ENCODE results near the gene GH2.
"Not testable (repeated sequence)": the region's sequence is repeated elsewhere in the genome, so short reads cannot be mapped to it uniquely, and the experiment has no call there.

The GH2 gene

GRCh38 chr17:63881935-63882601 is at the start of gene GH2:
Gene GH2, minus strand, starts transcription at chr17:63881944. Its CDS starts 143 bp downstream, at chr17:63881801.
- peak; percentile 32 for DNase-seq

GRCh38 chr17:63930951-63931575 is 49.3 kb upstream of the GH2 start:
- DNase-seq: peak; percentile 28

- DNase-seq: no peak
Measured at GRCh38 chr17:63929860-63930766, 48.4 kb upstream of the GH2 start.

GRCh38 chr17:63928966-63929695 is 47.4 kb upstream of the GH2 start:
- DNase-seq: no peak

GRCh38 chr17:63928172-63928666 is 46.5 kb upstream of the GH2 start:
- no peak for DNase-seq

- no peak for DNase-seq
Measured at GRCh38 chr17:63927464-63928171, 45.9 kb upstream of the GH2 start.

GRCh38 chr17:63926164-63926563 is 44.4 kb upstream of the GH2 start:
- no peak for DNase-seq

GRCh38 chr17:63925615-63926014 is 43.9 kb upstream of the GH2 start:
- DNase-seq: no peak

GRCh38 chr17:63922402-63922801 is 40.7 kb upstream of the GH2 start:
- DNase-seq: not testable (repeated sequence)

GRCh38 chr17:63920779-63921178 is 39.0 kb upstream of the GH2 start:
- DNase-seq: not testable (repeated sequence)

GRCh38 chr17:63920050-63920449 is 38.3 kb upstream of the GH2 start:
- DNase-seq: not testable (repeated sequence)

GRCh38 chr17:63919311-63919723 is 37.6 kb upstream of the GH2 start:
- peak; percentile 47 for DNase-seq

GRCh38 chr17:63918789-63919305 is 37.1 kb upstream of the GH2 start, which contains the start of gene GH1:
Gene GH1, minus strand, starts transcription at chr17:63918839. Its CDS starts 63 bp downstream, at chr17:63918776.
- not testable (repeated sequence) for DNase-seq

- DNase-seq: no peak
Measured at GRCh38 chr17:63918305-63918704, 36.6 kb upstream of the GH2 start.

- DNase-seq: no peak
Measured at GRCh38 chr17:63917646-63918045, 35.9 kb upstream of the GH2 start.

- DNase-seq: not testable (repeated sequence)
Measured at GRCh38 chr17:63917206-63917605, 35.5 kb upstream of the GH2 start.

GRCh38 chr17:63916566-63917185 is 34.9 kb upstream of the GH2 start:
- no peak for DNase-seq

- not testable (repeated sequence) for DNase-seq
Measured at GRCh38 chr17:63915753-63916152, 34.0 kb upstream of the GH2 start.

GRCh38 chr17:63914471-63914870 is 32.7 kb upstream of the GH2 start:
- no peak for DNase-seq

- DNase-seq: no peak
Measured at GRCh38 chr17:63911657-63912100, 29.9 kb upstream of the GH2 start.

- DNase-seq: no peak
Measured at GRCh38 chr17:63911041-63911635, 29.4 kb upstream of the GH2 start, which contains the start of gene CSHL1. Gene CSHL1, minus strand, starts transcription at chr17:63911258. Its CDS starts 62 bp downstream, at chr17:63911196.

All from GDM1 (cell line).